Body of pancreas (tissue), 4 donors: Measurements from ENCODE around the gene ZNF10. TPM values are rescaled to one million over a fixed set of nuclear protein-coding genes. Genes with fewer than 3 reads are reported as not detected.

Source experiments
- ATAC-seq: fragments of 150-250 bp; one replicate; pipeline ENCODE4 v1.9.1; 2016
- DNase-seq, 4 donors: peaks; one replicate each; pipeline ENCODE4 v3.0.0-alpha.2; 2019
- H3K27ac ChIP-seq, 4 donors: fragments of 200-600 bp; sonication (generic); 1 replicate in 3 of 4; 2 replicates in 1 of 4; pipeline versions ENCODE4 v1.5.1 to v1.6.1; 2016 to 2019; ENCODE audit warnings: mild to moderate bottlenecking in 1 of 4, mixed read lengths in 1 of 4, moderate library complexity in 1 of 4
- H3K27me3 ChIP-seq, 2 donors: fragments of 200-600 bp; sonication (generic); one replicate each; pipeline ENCODE4 v1.6.0; 2016; ENCODE audit warnings: mild to moderate bottlenecking in 1 of 2
- H3K36me3 ChIP-seq, 2 donors: fragments of 200-600 bp; sonication (generic); replicated peaks in 1 of 2; 2 replicates each; pipeline ENCODE4 v1.5.1; 2016; ENCODE audit warnings: low read depth in 2 of 2; ENCODE audit not compliant: insufficient read depth in 1 of 2
- H3K4me1 ChIP-seq: fragments of 200-600 bp; sonication (generic); one replicate; pipeline ENCODE4 v1.6.0; 2016
- H3K4me3 ChIP-seq, 2 donors: fragments of 200-600 bp; sonication (generic); 1 replicate in 1 of 2; 2 replicates in 1 of 2; pipeline ENCODE4 v1.5.1; 2016 to 2019
- H3K9me3 ChIP-seq, 3 donors: fragments of 200-600 bp; sonication (generic); 1 replicate in 2 of 3; 2 replicates in 1 of 3; pipeline ENCODE4 v1.5.1; 2016
- CTCF ChIP-seq, 7 experiments: fragments of 450-650 bp in 4 of 7; fragments of 200-600 bp in 3 of 7; sonication (generic) in 3 of 7; IDR thresholded peaks; one replicate each; pipeline ENCODE4 v1.5.1; 2016 to 2019; ENCODE audit warnings: antibody characterized with exemption in 7 of 7
- POLR2A ChIP-seq, 3 donors: fragments of 450-650 bp; IDR thresholded peaks; one replicate each; pipeline ENCODE4 v1.6.1; 2016; ENCODE audit warnings: antibody characterized with exemption in 3 of 3, mild to moderate bottlenecking in 2 of 3
- WGBS, 2 donors: methylation state at CpG; one replicate each; pipeline ENCODE4 v1.1.5; 2017; 5-methylcytosine and 5-hydroxymethylcytosine counted together
- intact Hi-C: fragments of 100-400 bp; cut with DNase I; formaldehyde crosslinking; loops from one replicate; pipeline ENCODE4 v1.15.1; 2023
- total RNA-seq, 2 donors: library from RNA; depleted of rRNA; stranded (reverse); fragments of >200 nt; gene quantifications; one replicate each; pipeline ENCODE4 v1.1.0, GENCODE V29; 2016

The ZNF10 gene
- total RNA-seq, 2 donors from 2014 or later, result 12.9 to 18.2 TPM

- no peak for TF ChIP-seq CTCF (IDR thresholded peaks at IDR 0.05)
- TF ChIP-seq POLR2A (IDR thresholded peaks at IDR 0.05), result no peak
- WGBS, 2 donors, result 93 to 97% methylated on average over 2 of the region's 2 CpGs
- Histone ChIP-seq H3K36me3 (peaks cover 44 to 49% of the 10 kb centered on the region in 2 donors), H3K4me1 (no peaks in the 10 kb centered on the region), H3K27me3 (no peaks in the 10 kb centered on the region), H3K27ac (no peak overlapping the region), H3K9me3 (peaks cover 0 to 84% (median 6%) of the 10 kb centered on the region in 3 donors), H3K4me3 (no peak overlapping the region)
- no peak for ATAC-seq
- DNase-seq, result no peak
- intact Hi-C loops, result no loop called here
Measured at GRCh38 chr12:133156125-133156690, 25.8 kb downstream of the ZNF10 start.

DNA sequence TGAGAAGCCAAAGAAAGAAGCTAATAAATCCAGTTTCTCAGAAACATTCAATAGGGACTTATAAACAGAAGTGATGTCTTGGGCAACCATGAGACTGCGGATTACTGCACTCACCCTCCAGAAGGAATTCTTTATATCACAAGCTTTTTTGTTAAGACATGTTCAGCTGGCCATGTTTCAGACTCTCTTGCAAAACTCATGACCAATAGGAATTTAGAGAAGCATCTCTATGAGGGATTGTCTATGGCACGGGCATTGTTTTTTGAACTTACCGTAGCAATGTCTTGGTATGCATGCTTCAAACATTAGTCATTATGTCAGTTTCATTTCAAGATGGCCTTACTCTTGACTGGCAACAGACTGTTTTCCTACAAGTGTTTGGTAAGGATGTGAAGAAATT is 35.3 kb downstream of the ZNF10 start:
- DNase-seq (no peak), ATAC-seq (no peak)
- Histone ChIP-seq H3K27ac (no peak overlapping the region), H3K4me3 (no peak overlapping the region), H3K9me3 (peaks cover 0 to 13% (median 0%) of the 10 kb centered on the region in 3 donors), H3K36me3 (no peaks in the 10 kb centered on the region), H3K27me3 (no peaks in the 10 kb centered on the region), H3K4me1 (no peaks in the 10 kb centered on the region)
- TF ChIP-seq POLR2A (IDR thresholded peaks at IDR 0.05), result no peak
- intact Hi-C loops, result no loop called here
- 78 to 89% methylated on average over 3 of the region's 3 CpGs for WGBS, 2 donors

DNA sequence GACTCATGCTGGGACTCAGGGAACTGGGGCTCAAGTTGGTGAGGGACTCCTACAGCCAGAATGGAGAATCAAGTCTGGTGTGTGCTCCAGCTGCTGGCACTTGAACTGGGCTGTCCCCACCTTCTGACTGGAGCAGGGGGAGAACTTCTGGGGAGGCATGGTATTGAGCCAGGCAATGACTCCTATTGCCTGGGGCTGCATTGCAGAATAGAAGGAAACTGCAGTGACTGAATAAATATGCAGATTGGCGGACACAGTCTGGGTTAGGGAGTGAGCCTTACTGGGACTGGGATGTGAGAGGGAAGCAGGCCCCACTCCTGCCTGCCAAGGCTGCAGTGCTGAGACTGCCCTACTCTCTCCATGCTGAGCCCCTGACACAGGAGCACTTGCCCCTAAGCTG is 42.1 kb downstream of the ZNF10 start:
- WGBS, 2 donors, result 41 to 73% methylated on average over 1 of the region's 1 CpG
- Histone ChIP-seq H3K4me3 (no peak overlapping the region), H3K27me3 (no peaks in the 10 kb centered on the region), H3K9me3 (peaks cover 0 to 18% (median 0%) of the 10 kb centered on the region in 3 donors), H3K27ac (no peak overlapping the region), H3K36me3 (no peaks in the 10 kb centered on the region), H3K4me1 (no peaks in the 10 kb centered on the region)
- DNase-seq, result no peak
- TF ChIP-seq POLR2A (IDR thresholded peaks at IDR 0.05) (no peak), CTCF (IDR thresholded peaks at IDR 0.05) (no peak)
- no peak for ATAC-seq
- intact Hi-C loops, result no loop called here

DNA sequence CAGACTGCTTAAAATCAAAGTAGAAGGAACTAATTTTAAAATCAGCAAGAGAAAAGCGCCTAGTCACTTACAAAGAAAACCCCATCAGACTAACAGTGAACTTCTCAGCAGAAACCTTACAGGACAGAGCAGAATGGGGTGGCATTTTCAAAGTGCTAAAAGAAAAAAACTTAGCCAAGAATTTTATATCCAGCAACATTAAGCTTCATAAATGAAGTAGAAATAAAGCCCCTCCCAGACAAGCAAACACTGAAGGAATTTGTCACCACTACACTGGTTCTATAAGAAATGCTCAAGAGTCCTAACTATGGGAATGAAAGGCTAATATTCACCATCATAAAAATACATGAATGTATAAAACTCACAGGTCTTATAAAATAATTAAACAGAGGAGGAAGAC is 44.5 kb downstream of the ZNF10 start:
- Histone ChIP-seq H3K4me1 (no peaks in the 10 kb centered on the region), H3K9me3 (peaks cover 0 to 18% (median 0%) of the 10 kb centered on the region in 3 donors), H3K36me3 (no peaks in the 10 kb centered on the region), H3K27me3 (no peaks in the 10 kb centered on the region), H3K27ac (no peak overlapping the region), H3K4me3 (no peak overlapping the region)
- 48 to 52% methylated on average over 1 of the region's 1 CpG for WGBS, 2 donors
- DNase-seq (no peak), ATAC-seq (no peak)
- TF ChIP-seq CTCF (IDR thresholded peaks at IDR 0.05), result no peak
- TF ChIP-seq POLR2A (IDR thresholded peaks at IDR 0.05), result no peak
- intact Hi-C loops, result no loop called here

DNA sequence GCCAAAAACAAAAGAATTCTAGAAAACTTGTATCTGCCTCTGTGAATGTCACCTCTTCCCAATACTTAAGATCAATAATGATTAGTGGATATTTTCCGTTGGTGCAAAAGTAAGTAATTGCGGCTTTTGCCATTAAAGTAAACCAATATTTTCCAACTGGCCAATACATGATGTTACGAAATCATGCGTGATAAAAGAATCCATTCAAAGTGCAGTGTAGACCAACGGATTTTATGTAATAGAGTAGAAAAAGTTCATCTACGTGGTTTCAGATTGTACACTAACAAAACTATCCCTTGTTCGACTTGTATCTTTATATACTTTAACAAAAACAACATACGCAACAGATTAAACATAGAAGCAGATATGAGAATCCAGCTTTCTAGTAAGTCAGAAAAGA is 50.2 kb downstream of the ZNF10 start:
- 94% methylated on average over 8 of the region's 8 CpGs for WGBS, 2 donors
- no peak for TF ChIP-seq CTCF (IDR thresholded peaks at IDR 0.05)
- Histone ChIP-seq H3K4me1 (peaks cover 11% of the 10 kb centered on the region), H3K36me3 (peaks cover 0 to 2% of the 10 kb centered on the region in 2 donors), H3K9me3 (peaks cover 0 to 16% (median 0%) of the 10 kb centered on the region in 3 donors), H3K27ac (peak overlapping the region in 1 of 4 donors; percentile 81), H3K27me3 (no peaks in the 10 kb centered on the region), H3K4me3 (no peak overlapping the region)
- DNase-seq (no peak), ATAC-seq (no peak)
- intact Hi-C loops, result no loop called here
